DMS153 treated with DMSO at 0.1 percent for 48 hours (cell line): ENCODE measurements around the gene TSPO2.
"Not testable (repeated sequence)": the region's sequence is repeated elsewhere in the genome, so short reads cannot be mapped to it uniquely, and the experiment has no call there.

Experiments used
- DNase-seq: peaks from one replicate; lab custom pipeline; 2025; ENCODE audit not compliant: unreplicated experiment; lab: John Stamatoyannopoulos, UW

The TSPO2 gene, protein sequence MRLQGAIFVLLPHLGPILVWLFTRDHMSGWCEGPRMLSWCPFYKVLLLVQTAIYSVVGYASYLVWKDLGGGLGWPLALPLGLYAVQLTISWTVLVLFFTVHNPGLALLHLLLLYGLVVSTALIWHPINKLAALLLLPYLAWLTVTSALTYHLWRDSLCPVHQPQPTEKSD

DNA sequence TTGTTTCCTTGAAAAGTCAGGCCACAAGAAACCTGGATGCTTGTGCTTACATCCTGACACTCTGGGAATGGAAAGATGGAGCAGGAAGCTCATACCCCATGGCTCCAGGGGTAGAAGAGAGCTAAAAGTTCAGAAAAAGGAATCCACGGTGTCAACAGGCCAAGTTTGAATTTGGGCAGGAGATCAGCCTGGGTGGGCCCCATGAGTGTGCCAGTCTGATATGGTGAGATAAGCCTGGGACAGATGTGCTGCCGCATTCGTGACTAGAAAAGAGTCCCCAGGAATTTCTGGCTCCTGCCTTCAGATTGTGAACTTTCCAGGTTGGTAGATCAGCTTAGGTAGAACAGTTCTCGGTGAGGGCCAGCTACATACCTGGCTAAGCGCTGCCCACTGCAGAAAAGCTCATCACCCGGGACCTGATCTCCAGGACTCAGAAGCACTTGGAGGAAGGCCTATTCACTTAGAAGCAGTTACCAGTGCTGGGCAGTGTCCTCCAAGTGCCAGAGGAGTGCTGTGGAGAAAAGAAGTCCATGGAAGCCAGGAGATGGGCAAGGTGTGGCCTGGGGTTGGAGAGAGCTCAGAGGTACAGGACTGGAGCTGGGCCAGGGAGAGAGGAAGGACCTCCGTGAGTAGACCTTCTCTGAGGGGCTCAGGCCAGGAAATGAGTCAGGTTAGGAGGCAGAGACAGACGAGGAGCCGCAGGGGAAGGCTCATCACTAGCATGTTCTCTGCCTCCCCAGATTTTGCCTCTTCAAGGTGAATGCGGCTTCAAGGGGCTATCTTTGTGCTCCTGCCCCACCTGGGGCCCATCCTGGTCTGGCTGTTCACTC is at the start of gene TSPO2:
Gene TSPO2, plus strand, starts transcription at position 242 of the 830 bp plus-strand sequence. Its CDS starts 519 bp downstream, at position 761.
- no peak for DNase-seq

DNA sequence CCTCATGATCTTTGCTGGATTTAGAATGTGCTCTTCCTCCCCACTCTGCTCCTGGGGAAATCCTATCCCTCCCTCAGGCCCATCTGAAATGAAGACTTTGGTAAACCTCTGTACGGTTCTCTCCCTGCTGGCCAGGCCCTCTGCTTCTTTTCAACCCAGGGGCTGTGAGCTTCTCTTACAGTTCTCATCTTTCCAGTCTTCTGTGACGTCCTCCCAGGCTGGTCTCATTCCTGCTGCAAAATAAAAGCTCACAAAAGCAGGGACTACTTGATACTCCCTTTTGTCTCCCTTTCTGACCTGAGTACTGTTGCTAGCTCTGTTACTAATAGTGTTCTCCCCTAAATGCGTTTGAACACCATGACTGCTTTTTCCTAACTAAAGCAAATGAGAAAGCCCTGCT is 49.5 kb upstream of the TSPO2 start:
- no peak for DNase-seq

- peak; percentile 18 for DNase-seq
Measured at GRCh38 chr6:40996591-40997233, 45.6 kb upstream of the TSPO2 start.

GRCh38 chr6:40997234-40997957 is 44.9 kb upstream of the TSPO2 start:
- no peak for DNase-seq

DNA sequence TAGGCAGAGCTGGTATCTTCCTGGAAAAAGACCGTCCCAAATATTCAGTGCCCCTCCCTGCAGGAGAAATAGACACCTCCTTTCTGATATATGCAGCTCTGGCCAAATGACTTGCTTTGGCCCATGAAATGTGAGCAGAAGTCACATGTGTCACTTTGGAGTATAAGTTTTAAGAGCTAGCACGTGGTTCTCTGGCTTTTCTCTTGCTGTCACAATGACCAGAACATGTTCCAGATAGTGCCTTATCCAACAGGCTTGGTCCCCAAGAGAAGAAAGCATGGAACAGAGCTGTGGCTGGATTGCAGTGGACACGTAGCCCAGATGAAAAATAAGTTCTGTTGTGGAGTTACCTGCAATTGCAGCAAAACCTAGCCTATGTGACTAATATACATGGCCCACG is 43.6 kb upstream of the TSPO2 start:
- no peak for DNase-seq

DNA sequence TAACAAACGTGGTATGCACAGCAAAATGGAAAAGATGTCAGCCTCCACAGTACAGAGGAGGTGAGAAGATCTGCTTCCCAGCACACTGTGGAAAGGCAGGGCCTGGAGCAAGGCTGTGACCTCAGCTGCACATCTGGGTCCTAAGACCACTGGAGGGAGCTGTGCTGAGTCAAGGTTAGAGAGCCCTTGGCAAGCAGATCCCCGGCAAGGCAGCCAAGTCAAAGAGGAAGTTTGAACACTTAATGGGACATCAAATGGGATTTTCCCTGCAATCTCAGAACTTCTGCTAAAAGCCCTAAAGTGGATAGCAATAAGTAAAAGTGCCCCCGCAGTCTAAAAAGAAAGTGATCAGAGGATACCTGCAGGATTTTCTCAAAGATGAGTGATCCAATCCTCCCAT is 42.7 kb upstream of the TSPO2 start:
- DNase-seq, result no peak

DNA sequence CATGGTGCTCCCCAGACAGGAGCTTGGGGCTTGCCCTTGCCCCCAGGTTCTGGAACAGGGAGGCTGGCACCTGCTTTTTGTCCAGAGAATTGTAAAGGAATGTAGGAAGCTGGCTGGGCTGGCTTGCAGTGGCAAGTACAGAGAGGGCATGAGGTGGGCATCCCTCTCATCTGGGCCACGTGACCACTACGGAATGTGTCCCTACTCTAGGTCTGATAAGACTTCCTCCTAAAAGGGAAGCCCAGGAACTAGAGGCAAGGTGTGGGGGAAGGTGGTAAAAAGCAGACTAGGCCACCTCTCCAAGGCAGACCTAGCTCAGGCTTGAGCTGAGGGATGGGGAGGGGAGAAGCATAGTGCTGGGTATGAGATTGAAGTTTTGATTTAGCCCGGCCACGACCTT is 42.0 kb upstream of the TSPO2 start:
- no peak for DNase-seq

- DNase-seq, result no peak
Measured at GRCh38 chr6:41002168-41002567, 40.1 kb upstream of the TSPO2 start.

- peak; percentile 39 for DNase-seq
Measured at GRCh38 chr6:41006217-41006616, 36.0 kb upstream of the TSPO2 start.

GRCh38 chr6:41006980-41007379 is 35.3 kb upstream of the TSPO2 start:
- not testable (repeated sequence) for DNase-seq

DNA sequence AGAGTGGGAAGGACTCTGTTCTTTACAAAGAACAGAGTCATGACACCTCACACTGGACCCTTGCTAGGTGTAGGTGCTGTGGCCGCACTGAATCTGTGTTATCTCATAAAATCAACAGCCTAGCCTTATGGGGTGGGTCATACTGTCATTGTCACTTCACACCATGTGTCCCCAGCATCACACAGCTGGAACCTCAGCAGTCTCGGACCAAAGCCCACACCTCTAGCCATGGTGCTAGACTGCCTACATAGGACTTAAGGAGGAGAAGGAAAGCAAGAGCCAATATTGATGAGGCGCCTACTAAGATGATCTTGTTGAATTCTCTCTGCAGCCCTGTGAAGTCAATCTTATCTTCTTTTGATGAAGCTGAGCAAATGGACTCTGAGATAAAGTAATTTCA is 34.3 kb upstream of the TSPO2 start:
- DNase-seq, result no peak

DNA sequence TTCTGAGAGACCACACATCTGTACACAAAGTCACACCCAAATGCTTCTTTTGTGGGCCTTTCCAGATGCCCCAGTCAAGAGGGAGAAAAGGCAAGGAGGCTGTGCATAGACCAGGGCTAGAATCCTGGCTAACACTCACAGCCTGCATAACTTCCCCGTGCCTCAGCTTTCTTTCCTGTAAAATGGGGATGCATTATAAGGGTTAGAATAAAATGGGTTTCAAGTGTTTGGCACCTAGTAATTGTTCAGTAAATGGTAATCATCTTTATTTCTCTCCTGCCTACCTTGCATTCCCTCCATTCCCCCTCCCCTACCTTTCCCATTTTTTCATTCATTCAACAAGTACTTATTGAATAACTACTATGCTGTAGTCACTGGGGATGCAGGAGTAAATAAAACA is 32.6 kb upstream of the TSPO2 start:
- no peak for DNase-seq

GRCh38 chr6:41011673-41012072 is 30.6 kb upstream of the TSPO2 start:
- DNase-seq, result no peak

DNA sequence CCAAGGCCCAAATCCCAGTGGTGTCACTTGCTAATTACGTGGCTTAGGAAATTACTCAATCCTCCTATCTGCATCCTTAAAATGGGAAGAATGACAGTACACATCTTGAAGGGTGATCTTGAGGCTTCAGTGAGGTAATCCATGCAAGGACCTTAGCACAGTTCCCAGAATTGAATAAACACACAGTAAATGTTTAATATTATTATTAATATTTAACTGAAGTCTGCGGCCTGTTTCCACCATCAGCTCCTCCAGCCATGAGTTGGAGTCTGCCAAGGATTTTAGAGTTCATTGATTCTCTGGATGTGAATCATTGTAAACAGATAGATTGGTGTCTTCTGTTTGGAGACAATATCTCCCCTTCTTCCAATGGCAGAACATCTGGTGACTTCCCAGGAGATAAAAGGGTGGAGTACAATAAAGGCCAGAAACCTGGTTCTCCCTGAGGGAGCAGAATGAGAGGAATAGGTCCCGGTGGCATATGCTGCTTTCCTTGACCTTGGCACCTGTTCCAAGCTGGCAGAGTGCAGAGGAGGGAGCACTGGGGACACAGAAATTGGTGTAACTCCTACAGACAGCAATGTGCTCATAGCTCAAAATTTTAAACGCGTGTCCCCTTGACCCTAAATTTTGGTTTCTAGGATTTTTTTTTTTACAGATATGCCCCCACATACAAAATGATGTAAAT is 28.7 kb upstream of the TSPO2 start:
- DNase-seq, result no peak

- no peak for DNase-seq
Measured at GRCh38 chr6:41014780-41015179, 27.5 kb upstream of the TSPO2 start.

- DNase-seq, result not testable (repeated sequence)
Measured at GRCh38 chr6:41015860-41016259, 26.4 kb upstream of the TSPO2 start.

- DNase-seq, result no peak
Measured at GRCh38 chr6:41017663-41018062, 24.6 kb upstream of the TSPO2 start.

- no peak for DNase-seq
Measured at GRCh38 chr6:41021832-41022231, 20.4 kb upstream of the TSPO2 start.

DNA sequence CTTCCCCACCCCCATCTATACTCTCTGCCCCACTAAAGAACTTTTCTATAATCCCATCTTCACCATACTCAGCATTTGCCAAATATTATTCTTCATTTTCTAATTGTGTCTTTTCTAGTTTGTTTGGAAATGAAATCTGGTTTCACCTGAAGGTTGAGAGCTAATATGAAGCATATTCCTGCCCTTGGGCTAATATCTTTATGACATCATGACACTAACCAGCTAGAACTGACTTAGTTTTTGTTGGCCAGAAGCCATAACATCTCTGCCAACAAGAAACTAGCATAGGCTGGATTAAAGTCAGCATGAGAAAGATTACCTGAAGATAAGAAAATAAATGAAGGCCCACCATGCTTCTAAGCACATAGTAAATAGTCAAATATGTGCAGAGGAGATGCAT is 20.0 kb upstream of the TSPO2 start:
- DNase-seq, result no peak

DNA sequence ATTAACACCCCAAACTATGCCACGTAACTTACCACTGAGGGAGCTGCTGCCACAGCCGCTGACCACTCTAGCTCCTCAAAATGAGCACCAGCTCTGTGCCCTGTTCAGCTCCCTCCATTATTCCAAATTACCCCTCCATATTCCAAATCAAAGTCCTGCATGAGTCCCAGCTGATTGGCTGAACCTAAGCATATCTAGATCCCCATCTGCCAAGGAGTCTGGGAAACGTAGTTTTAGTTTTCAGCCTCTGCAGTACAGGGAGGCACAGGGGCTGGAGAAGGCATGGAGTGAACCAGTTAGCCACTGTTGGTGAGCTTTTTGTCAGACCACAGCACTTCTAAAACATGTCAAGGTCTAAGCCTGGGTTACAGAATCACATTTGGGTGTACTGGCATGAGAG is 19.2 kb upstream of the TSPO2 start:
- no peak for DNase-seq

- DNase-seq, result no peak
Measured at GRCh38 chr6:41025966-41026530, 16.2 kb upstream of the TSPO2 start.
